Neural progenitor cell (in vitro differentiated cells): ENCODE measurements around the gene MAFB. TPM values are rescaled to one million over a fixed set of nuclear protein-coding genes. Genes with fewer than 3 reads are reported as not detected.

Experiments used
- DNase-seq: peaks from one replicate; pipeline ENCODE4 v3.0.0-alpha.2; 2016; ENCODE audit warnings: low spot score
- H2AFZ ChIP-seq: fragments of 200-600 bp; sonication (generic); replicated peaks from 2 replicates; pipeline ENCODE4 v1.6.1; 2016; ENCODE audit warnings: antibody characterized with exemption
- H3F3A ChIP-seq: fragments of 200-600 bp; sonication (generic); 2 replicates; pipeline ENCODE4 v1.6.1; 2016; ENCODE audit warnings: antibody characterized with exemption, low read depth
- H3K27ac ChIP-seq: fragments of 200-600 bp; sonication (generic); 2 replicates; pipeline ENCODE4 v1.5.1; 2016; ENCODE audit warnings: mild to moderate bottlenecking
- H3K27me3 ChIP-seq: fragments of 200-600 bp; sonication (generic); 2 replicates; pipeline ENCODE4 v1.6.1; 2016; ENCODE audit warnings: mild to moderate bottlenecking, moderate library complexity
- H3K36me3 ChIP-seq: fragments of 200-600 bp; sonication (generic); 2 replicates; pipeline ENCODE4 v1.5.1; 2016
- H3K4me1 ChIP-seq: fragments of 200-600 bp; sonication (generic); 2 replicates; pipeline ENCODE4 v1.6.1; 2016; ENCODE audit warnings: mixed run types
- H3K4me2 ChIP-seq: fragments of 200-600 bp; sonication (generic); 2 replicates; pipeline ENCODE4 v1.6.1; 2016
- H3K4me3 ChIP-seq: fragments of 200-600 bp; sonication (generic); 2 replicates; pipeline ENCODE4 v1.5.1; 2016
- H3K79me2 ChIP-seq: fragments of 200-600 bp; sonication (generic); 2 replicates; pipeline ENCODE4 v1.6.1; 2016; ENCODE audit warnings: low read depth
- H3K9ac ChIP-seq: fragments of 200-600 bp; sonication (generic); 2 replicates; pipeline ENCODE4 v1.6.1; 2016
- H3K9me3 ChIP-seq: fragments of 200-600 bp; sonication (generic); 2 replicates; pipeline ENCODE4 v1.5.1; 2016; ENCODE audit warnings: low read depth
- H4K20me1 ChIP-seq: fragments of 200-600 bp; sonication (generic); 2 replicates; pipeline ENCODE4 v1.6.1; 2016; ENCODE audit warnings: low read depth
- H3K27ac Mint-ChIP-seq: 3 replicates; pipeline ENCODE4 v1.8.0; 2021; ENCODE audit warnings: mixed read lengths
- H3K27me3 Mint-ChIP-seq: 2 replicates; pipeline ENCODE4 v1.8.0; 2022; ENCODE audit warnings: low read depth, mild to moderate bottlenecking, inconsistent platforms, moderate library complexity, mixed read lengths; ENCODE audit not compliant: insufficient read depth
- H3K36me3 Mint-ChIP-seq: 3 replicates; pipeline ENCODE4 v1.8.0; 2021; ENCODE audit warnings: mixed read lengths
- H3K4me1 Mint-ChIP-seq: 3 replicates; pipeline ENCODE4 v1.8.0; 2021; ENCODE audit warnings: mixed read lengths
- H3K4me3 Mint-ChIP-seq: 3 replicates; pipeline ENCODE4 v1.8.0; 2021; ENCODE audit warnings: mild to moderate bottlenecking, moderate library complexity, mixed read lengths
- H3K9me3 Mint-ChIP-seq: 3 replicates; pipeline ENCODE4 v1.8.0; 2020; ENCODE audit warnings: mixed read lengths
- EZH2 ChIP-seq: fragments of 200-600 bp; sonication (generic); IDR thresholded peaks from 2 replicates; pipeline ENCODE4 v1.6.1; 2017; ENCODE audit warnings: antibody characterized with exemption, mild to moderate bottlenecking, moderate library complexity
- EZH2phosphoT487 ChIP-seq: fragments of 200-600 bp; sonication (generic); IDR thresholded peaks from 2 replicates; pipeline ENCODE4 v1.6.1; 2017; ENCODE audit warnings: antibody characterized with exemption
- total RNA-seq: library from RNA; depleted of rRNA; stranded (reverse); fragments of >200 nt; gene quantifications from 2 replicates; pipeline ENCODE4 v1.2.3, GENCODE V29; 2015; ENCODE audit warnings: low replicate concordance
- TF ChIP-seq, protein P1 (sequence below): fragments of 200-600 bp; sonication (generic); IDR thresholded peaks from 2 replicates; pipeline ENCODE4 v1.5.1; 2017; ENCODE audit warnings: antibody characterized with exemption, mild to moderate bottlenecking

MAFB gene
- total RNA-seq, 1 donor from 2014 or later: 0.64 TPM

DNA sequence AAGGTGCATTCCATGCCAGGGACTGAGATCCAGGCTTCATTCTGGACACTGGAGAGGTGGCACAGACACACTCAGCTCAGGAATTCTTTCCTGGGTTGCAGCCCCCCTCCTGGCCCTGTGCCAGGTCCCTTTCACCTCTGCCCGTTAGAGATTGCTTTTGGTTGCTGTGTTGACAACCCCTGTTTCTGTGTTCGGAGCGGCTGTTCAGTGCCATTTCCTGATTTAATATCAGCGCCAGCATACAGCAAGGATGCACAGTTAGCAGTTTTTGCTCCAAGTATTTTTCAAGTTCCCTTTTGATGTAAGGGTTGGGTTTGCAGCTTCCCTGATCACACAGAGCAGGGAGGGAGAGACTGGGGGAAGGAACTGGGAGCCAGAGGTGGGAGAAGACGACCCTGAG, 8.5 kb upstream of the MAFB start:
- Mint-ChIP-seq H3K4me1 (peaks cover 4% of the 10 kb centered on the region), H3K36me3 (no peaks in the 10 kb centered on the region), H3K27ac (no peak overlapping the region), H3K27me3 (peaks cover 43% of the 10 kb centered on the region), H3K4me3 (no peak overlapping the region), H3K9me3 (peaks cover 3% of the 10 kb centered on the region)
- Histone ChIP-seq H4K20me1 (peaks cover 2% of the 10 kb centered on the region), H3K4me1 (peaks cover 2% of the 10 kb centered on the region), H3K27me3 (peaks cover 73% of the 10 kb centered on the region), H3K4me2 (no peak overlapping the region), H3K36me3 (no peaks in the 10 kb centered on the region), H3K9me3 (no peaks in the 10 kb centered on the region), H3K4me3 (no peak overlapping the region), H3K79me2 (no peaks in the 10 kb centered on the region), H2AFZ (no peak overlapping the region), H3F3A (no peaks in the 10 kb centered on the region), H3K27ac (no peak overlapping the region), H3K9ac (no peak overlapping the region)
- TF ChIP-seq EZH2phosphoT487: no peak
- TF ChIP-seq, protein P1, sequence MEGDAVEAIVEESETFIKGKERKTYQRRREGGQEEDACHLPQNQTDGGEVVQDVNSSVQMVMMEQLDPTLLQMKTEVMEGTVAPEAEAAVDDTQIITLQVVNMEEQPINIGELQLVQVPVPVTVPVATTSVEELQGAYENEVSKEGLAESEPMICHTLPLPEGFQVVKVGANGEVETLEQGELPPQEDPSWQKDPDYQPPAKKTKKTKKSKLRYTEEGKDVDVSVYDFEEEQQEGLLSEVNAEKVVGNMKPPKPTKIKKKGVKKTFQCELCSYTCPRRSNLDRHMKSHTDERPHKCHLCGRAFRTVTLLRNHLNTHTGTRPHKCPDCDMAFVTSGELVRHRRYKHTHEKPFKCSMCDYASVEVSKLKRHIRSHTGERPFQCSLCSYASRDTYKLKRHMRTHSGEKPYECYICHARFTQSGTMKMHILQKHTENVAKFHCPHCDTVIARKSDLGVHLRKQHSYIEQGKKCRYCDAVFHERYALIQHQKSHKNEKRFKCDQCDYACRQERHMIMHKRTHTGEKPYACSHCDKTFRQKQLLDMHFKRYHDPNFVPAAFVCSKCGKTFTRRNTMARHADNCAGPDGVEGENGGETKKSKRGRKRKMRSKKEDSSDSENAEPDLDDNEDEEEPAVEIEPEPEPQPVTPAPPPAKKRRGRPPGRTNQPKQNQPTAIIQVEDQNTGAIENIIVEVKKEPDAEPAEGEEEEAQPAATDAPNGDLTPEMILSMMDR: no peak
- TF ChIP-seq EZH2: no peak
- no peak for DNase-seq

DNA sequence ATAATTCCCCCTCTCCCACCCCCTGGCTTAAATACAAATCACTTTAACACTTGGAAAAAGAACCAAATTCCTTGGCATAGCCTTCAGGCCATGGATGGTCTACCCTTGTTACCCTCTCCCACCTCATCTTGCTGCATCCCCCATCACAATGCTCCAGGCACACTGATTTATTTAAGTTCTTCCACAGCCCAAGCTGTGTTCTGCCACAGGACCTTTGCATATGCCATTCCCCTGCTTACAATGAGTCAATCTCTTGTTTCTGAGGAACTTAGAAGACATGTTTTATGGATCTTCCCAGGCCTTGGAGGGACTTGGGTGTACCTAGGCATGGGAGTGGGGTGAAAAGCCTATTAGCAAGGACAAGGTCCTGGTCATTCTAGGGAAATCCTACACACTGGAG, 6.2 kb upstream of the MAFB start:
- H3K4me3 ChIP-seq: no peak overlapping the region
- peaks cover 14% of the 10 kb centered on the region for H3K4me1 Mint-ChIP-seq
- H3K27ac Mint-ChIP-seq: no peak overlapping the region

DNA sequence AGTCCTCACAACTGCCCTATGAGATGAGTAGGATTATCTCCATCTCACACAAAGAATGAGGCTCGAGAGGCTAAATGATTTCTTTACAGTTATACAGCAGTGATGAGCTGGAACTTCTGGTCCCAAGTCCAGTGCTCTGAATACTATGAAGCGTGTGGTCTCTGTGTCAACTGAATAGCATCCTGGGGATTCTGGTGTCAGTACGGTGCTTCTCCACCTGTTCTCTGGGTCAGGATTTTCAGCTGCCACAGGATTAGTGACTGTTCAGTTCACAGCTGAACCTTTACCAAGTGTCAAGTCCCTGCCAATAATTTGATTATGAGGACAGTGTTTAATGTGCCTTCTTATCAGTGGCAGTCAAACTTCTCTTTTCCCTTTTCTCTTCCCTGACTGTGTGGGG, 5.2 kb upstream of the MAFB start:
- peaks cover 14% of the 10 kb centered on the region for H3K4me1 Mint-ChIP-seq
- H3K27me3 Mint-ChIP-seq: peaks cover 71% of the 10 kb centered on the region
- no peak overlapping the region for H3K4me3 Mint-ChIP-seq

More for the DNA sequence above, 6.2 kb upstream of the MAFB start:
- Histone ChIP-seq H3F3A (no peaks in the 10 kb centered on the region), H3K27ac (no peak overlapping the region), H3K9ac (no peak overlapping the region), H4K20me1 (peaks cover 20% of the 10 kb centered on the region), H3K27me3 (peaks cover 96% of the 10 kb centered on the region), H3K9me3 (no peaks in the 10 kb centered on the region), H2AFZ (no peak overlapping the region), H3K79me2 (no peaks in the 10 kb centered on the region), H3K4me2 (no peak overlapping the region), H3K36me3 (no peaks in the 10 kb centered on the region), H3K4me1 (peaks cover 20% of the 10 kb centered on the region)
- Mint-ChIP-seq H3K36me3 (no peaks in the 10 kb centered on the region), H3K9me3 (peaks cover 3% of the 10 kb centered on the region), H3K4me3 (no peak overlapping the region), H3K27me3 (peaks cover 65% of the 10 kb centered on the region)
- TF ChIP-seq, protein P1: no peak
- TF ChIP-seq EZH2: no peak
- no peak for TF ChIP-seq EZH2phosphoT487
- DNase-seq: no peak

More for the DNA sequence above, 5.2 kb upstream of the MAFB start:
- H3K27ac Mint-ChIP-seq: no peak overlapping the region
- Histone ChIP-seq H3K9ac (no peak overlapping the region), H3K27ac (no peak overlapping the region), H3K27me3 (peaks cover 100% of the 10 kb centered on the region), H3K9me3 (no peaks in the 10 kb centered on the region), H3K4me2 (no peak overlapping the region), H3K4me1 (peaks cover 21% of the 10 kb centered on the region), H4K20me1 (peaks cover 20% of the 10 kb centered on the region), H3K36me3 (no peaks in the 10 kb centered on the region), H3K4me3 (no peak overlapping the region), H3F3A (peaks cover 6% of the 10 kb centered on the region), H3K79me2 (no peaks in the 10 kb centered on the region), H2AFZ (no peak overlapping the region)
- no peak for TF ChIP-seq EZH2phosphoT487
- TF ChIP-seq, protein P1: no peak
- no peak for TF ChIP-seq EZH2
- no peak for DNase-seq
- peaks cover 3% of the 10 kb centered on the region for H3K9me3 Mint-ChIP-seq
- H3K36me3 Mint-ChIP-seq: no peaks in the 10 kb centered on the region
